Measurements from ENCODE around the gene BCAS4.
"Not testable (repeated sequence)": the region's sequence is repeated elsewhere in the genome, so short reads cannot be mapped to it uniquely, and the experiment has no call there.

The BCAS4 gene

DNA sequence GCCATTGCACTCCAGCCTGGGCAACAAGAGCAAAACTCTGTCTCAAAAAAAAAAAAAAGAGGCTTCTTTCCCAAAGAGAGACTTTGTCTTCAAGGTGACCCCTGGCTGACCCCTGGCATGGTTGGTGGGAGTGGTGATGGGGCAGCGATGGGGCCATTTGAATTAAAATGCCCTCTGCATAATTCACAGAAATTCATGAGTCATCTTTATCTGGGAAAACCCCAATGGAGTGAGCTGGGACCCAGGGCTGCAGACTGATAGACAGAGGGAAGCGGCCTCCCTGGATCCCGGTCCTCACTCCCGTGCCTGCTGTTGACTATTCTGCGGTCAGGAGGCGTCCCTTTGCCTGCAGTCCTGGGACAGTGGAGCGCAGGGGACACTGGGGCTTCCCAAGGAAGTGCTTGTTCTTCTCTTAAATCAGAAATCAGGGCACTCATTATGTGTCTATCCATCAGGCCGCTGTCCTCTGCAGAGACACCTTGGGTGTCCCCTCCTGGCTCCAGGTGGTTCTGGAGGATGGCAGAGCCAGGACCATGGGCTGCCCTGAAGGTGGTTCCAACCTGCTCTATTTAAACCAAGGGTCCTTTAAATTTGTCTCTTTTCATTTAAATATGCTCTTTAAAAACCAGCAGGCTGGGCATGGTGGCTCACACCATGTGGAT, 23.3 kb upstream of the BCAS4 start:
- DNase-seq (ENCODE audit: low read depth) = not testable (repeated sequence)

DNA sequence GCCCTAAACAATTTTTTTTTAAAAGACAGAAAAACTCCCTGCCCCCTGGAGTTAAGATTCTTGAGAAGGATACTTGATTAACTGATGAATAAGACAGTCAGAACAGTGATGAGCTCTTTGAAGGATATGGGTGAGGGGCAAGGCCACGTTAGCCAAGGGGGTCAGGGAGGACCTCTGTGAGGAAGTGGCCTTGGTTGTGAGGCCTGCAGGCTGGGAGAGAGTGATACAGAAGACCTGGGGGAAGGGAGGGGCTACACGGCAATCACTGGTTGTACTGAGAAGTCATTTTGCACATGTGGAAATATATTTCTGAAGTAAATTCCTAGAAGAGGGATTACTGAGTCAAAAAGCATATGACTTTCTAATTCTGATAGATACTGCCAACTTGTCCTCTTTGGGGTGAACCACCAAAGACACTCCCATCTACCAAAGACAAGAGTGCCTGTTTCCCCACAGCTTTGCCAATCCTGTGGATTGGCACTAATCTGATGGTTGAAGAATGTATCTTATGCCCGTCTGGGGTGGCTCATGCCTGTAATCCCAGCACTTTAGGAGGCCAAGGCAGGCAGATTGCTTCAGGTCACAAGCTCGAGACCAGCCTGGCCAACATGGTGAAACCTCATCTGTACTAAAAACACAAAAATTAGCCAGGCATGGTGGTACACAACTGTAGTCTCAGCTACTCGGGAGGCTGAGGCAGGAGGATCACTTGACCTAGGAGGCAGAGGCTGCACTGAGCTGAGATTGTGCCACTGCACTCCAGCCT, 22.3 kb upstream of the BCAS4 start:
- no peak for DNase-seq (ENCODE audit: low read depth)

DNA sequence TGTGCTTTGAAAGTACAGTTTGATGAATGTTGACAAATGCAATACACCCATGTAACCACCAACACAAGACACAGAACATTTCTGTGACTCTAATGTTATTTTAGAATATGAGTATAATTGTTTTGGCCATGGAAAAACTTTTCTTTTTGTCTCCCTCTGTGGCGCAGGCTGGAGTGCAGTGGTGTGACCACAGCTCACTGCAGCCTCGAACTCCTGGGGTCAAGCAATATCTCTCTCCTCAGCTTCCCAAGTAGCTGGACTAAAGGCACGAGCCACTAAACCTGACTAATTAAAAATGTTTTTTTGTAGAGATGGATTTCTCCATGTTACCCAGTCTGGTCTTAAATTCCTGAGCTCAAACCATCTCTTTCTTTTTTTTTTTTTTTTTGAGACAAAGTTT, 20.3 kb upstream of the BCAS4 start:
- no peak for DNase-seq (ENCODE audit: low read depth)

DNA sequence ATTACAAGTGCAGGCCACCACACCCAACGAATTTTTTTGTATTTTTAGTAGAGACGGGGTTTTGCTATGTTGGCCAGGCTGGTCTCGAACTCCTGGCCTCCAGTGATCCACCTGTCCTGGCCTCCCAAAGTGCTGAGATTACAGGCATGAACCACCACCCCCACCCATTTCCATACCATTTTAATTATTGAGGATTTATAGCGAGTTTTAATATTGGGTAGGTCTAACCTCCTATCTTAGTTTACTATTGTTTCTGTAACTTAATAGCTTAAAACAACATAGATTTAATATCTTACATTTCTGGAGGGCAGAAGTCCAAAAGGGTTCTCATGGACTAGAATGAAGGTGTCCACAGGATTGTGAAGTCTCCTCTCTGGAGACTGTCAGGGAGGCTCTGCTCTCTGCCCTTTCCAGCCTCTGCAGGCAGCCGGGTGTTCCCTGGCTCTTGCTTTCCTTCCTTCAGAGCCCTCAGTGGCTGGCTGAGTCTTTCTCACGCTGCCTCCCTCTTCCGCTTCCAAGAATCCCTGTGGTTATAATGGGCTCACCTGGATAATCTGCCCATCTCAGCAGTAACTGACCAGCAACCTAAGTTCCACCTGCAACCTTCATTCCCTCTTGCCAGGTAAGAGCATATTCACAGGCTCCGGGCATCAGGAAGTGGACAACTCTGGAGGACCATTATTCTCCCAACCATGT, 18.6 kb upstream of the BCAS4 start:
- DNase-seq (ENCODE audit: low read depth) = no peak

DNA sequence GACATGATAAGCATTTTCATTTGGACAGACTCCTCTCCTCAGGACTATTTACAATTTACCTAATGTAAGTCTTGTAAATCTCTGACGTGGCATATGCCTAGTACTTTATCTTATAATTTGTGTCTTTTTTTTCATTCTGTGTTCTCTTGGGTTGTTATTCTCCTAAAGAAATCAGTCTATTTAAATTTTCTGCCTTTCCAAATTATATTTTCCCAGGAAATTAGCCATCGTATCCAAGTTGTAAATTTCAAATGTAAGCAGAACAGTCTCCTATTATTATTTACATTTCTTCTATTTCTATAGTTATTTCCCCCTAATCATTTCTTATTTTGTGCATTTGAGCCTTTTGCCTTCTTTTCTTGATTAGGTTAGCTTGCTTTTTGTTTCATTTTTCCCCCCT, 17.5 kb upstream of the BCAS4 start:
- DNase-seq (ENCODE audit: low read depth) = no peak

DNA sequence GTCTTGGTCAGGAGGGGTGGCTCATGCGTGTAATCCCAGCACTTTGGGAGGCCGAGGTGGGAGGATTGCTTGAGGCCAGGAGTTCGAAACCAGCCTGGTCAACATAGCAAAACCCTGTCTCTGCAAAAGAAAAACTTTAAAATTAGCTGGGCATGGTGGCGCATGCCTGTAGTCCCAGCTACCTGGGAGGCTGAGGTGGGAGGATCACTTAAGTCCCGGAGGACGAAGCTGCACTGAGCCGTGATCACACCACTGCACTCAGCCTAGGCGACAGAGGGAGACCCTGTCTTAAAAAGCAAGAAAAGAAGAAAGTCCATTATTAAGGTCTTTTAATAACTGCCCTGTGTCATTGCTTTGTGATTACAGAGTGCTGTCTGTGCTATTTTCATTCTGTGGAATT, 15.9 kb upstream of the BCAS4 start:
- not testable (repeated sequence) for DNase-seq (ENCODE audit: low read depth)

DNA sequence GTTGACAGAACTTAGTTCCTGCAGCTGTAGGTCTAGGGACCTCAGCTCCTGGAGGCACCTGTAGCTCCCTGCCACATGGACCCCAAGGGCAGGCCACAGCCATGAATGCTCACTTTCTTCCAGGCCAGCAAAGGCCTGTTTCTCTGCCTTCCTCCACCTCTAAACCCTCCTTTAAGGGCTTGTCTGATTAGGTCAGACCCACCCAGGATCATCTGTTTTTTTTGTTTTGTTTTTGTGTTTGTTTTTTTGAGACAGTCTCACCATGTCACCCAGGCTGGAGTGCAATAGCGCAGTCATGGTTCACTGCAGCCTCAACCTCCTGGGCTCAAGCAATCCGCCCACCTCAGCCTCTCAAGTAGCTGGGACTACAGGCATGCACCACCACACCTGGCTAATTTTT, 11.5 kb upstream of the BCAS4 start:
- no peak for DNase-seq (ENCODE audit: low read depth)

DNA sequence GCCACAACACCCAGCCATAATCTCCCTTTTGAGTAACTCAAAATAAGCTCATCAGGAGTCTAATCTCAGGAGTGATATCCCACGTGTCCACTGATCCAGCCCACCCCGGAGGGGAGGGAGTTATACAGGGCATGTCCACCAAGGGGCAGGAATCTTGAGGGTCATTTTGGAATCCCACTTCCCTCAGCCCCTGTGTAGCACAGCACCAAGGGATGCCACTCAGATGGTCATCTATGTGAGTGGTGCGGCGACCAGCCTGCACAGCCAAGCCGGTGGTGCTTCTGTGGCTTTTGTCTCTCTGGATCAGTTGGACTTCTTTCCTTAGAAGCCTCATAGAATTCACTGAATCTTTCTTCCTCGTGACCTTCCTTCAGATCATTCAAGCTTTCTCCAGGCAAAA, 11.0 kb upstream of the BCAS4 start:
- no peak for DNase-seq (ENCODE audit: low read depth)

DNA sequence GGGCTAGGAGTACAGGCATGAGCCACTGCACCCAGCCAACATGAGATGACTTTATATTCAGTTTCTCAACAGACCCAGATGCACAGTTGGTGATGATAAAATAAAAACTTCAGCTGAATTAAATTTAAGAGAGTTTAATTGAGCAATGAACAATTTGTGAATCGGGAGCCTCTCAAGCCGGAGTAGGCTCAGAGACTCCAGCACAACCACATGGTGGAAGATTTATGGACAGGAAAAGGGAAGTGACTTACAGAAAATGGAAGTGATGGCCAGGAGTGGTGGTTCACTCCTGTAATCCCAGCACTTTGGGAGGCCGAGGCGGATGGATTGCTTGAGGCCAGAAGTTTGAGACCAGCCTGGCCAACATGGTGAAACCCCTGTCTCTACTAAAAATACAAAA, 10.4 kb upstream of the BCAS4 start:
- no peak for DNase-seq (ENCODE audit: low read depth)

DNA sequence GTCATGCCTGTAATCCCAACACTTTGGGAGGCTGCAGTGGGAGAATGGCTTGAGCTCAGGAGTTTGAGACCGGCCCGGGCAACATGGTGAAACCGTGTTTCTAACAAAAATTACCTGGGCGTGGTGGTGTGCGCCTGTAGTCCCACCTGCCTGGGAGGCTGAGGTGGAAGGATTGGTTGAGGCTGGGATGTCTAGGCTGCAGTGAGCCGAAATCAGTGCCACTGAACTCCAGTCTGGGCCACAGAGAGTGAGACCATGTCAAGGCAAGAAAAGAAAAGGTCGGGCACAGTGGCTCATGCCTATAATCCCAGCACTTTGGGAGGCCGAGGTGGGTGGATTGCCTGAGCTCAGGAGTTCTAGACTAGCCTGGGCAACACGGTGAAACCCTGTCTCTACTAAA, 8.2 kb upstream of the BCAS4 start:
- no peak for DNase-seq (ENCODE audit: low read depth)

DNA sequence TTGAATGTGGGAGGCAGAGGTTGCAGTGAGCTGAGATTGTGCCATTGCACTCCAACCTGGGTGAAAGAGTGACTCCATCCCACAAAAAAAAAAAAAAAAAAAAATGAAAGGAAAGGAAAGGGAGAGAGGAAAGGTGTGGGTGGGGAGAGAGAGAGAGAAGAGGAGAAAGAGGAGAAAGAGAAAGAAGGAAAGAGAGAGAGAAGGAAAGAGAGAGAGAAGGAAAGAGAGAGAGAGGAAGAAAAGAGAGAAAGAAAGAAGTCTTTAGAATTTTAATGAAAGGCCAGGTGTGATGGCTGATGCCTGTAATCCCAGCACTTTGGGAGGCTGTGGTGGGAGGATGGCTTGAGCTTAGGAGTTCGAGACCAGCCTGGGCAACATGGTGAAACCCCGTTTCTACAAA, 7.7 kb upstream of the BCAS4 start:
- DNase-seq (ENCODE audit: low read depth) = no peak

DNA sequence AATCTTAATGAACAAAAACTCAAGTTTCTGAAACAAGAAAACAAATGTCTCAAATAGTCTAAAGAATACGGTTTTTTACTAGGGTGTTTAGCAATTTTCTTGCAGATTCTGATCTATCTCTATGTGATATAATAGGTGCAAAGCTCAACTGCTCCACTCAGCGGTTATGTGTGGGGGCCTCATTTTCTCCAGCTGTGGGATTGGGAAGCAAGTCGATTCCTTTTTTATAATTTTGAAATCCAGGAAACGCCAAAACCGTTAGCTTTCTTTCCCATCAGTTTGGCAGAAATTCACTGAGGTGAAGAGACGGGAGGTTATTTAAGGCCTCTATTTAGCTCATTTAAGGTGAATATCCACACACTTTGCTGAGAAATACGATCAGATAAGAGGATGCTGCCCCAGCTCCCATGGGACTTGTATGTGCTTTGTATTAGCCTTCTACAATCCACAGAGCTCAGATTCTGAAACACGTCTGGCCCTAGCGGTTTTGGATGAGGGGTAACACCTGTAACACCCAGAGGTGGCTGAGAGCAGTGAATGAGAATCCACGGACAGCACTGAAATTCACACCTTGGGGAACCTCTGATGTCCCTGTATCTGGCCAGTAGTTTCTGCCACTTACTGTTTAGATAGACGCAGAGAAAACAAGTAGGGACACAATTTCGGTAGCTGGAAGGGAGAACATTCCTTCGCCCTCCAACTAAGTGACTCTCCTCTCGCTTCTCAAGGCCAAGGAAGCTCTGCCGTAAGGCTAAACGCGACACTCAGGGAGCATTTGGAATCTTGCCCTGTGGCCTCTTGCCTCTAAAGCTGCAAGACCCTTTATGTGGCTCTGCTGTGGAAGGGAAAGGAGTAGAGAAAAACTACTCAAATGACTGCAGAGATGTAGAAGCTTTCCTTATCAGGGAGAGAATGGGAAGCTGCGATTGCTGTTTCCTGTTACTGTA, 6.5 kb upstream of the BCAS4 start:
- DNase-seq (ENCODE audit: low read depth) = peak; percentile 71

DNA sequence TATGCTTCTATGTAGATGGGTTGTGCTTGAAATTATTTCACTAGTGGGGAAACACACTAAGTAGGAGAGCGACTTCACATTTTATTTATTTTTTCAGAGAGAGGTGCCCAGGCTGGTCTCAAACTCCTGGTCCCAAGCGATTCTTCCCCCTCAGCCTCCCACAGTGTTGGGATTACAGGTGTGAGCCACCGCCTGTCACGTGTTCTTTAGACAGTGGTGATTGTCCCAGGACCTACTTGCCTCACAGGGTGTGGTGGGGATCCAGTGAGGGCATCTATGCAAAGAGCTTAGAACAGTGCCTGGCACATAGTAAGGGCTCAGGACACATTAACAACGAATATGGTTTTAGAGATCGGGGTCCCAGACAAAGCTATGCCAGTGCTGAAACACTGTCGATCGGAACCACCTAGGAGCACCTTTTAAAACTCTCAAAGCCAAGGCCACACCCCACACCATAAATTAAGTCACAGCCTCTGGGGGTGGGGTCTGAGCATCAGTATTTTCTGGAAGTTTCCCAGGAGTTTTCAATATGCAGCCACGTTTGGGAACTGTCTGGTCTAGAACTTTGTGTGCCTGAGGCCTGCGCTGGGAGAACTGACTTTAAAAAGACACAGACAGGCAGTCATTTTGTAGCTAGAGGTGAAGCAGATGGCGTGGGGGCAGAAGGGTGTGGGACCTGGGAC, 4.8 kb upstream of the BCAS4 start:
- no peak for DNase-seq (ENCODE audit: low read depth)

DNA sequence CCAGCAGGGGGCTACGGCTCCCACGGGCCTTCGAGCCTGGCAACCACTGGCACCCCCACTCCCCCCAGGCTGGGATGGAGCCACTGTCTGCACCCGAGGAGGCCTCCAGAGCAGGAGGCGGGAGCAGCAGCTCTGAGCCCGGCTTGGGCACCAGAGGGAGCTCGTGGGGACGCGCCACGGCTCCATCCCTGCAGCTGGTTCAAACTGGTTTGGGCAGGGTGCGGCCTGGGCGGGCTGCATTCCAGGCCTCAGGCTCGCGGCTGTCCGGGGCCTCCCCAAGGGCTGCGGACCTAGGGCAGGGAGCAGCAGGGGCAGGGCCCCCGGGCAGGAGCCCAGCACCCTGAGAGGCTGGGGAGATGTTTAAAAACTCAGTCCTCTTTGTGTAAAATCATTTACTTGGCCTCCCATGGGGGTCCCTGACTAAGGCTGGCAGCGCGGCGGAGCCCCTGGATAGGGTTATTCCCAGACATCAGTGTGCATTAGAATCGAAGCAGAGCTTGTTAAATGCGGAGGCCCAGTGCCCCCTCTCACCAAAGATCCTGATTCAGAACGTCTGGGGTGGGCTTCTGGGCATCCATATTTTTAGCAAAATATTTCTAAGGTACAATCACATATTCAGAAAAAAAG, 4.1 kb upstream of the BCAS4 start:
- DNase-seq (ENCODE audit: low read depth) = peak; percentile 75

DNA sequence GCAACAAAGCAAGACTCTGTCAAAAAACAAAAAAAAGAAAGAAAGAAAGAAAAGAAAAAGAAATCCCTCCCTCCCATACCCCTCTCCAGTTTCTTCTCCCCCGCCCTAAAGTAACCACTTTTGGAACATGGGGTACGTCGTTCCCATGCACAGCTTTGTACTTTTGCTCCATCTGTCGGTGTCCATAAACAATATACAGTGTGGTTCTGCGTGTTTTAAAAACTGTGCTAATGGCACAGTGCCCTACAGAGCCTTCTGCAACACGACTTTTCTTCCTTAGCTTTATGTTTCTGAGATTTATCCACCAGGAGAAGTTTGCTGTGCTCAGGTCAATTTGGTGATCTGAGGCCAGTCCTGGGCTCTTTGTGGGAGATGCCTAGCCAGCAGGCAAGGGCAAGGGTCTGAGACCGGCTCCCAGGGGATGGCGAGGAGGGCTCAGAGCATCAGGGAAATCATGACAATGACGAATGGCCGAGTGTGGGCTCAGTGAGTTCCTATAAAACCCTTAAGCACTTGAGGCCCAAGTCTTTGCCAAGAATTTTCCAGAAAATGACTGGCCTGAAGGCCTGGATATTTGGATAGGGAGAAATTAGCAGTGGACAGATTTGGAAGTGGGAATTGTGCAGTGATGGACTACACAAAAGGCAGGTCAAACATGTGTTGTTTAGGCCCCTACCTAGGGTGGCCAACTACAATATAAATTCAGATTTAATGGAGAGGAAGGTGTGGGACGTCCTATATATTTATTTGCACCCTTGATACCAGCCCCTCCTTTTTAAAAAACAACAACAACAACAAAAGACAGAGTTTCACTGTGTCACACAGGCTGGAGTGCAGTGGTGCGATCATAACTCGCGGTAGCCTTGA, 1.9 kb upstream of the BCAS4 start:
- DNase-seq (ENCODE audit: low read depth) = no peak

DNA sequence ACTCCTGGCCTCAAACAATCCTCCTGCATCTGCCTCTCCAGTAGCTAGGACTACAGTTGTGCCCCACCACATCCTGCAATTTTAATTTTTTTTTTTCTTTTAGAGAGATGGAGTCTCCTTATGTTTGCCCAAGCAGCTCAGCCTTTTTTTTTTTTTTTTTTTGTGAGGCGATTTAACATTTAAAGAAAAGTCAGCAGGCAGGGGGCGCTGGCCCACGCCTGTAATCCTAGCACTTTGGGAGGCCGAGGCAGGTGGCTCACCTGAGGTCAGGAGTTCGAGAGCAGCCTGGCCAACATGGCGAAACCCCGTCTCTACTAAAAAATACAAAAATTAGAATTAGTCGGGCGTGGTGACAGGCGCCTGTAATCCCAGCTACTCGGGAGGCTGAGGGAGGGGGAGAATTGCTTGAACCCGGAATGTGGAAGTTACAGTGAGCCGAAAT, 1.3 kb upstream of the BCAS4 start:
- not testable (repeated sequence) for DNase-seq (ENCODE audit: low read depth)

DNA sequence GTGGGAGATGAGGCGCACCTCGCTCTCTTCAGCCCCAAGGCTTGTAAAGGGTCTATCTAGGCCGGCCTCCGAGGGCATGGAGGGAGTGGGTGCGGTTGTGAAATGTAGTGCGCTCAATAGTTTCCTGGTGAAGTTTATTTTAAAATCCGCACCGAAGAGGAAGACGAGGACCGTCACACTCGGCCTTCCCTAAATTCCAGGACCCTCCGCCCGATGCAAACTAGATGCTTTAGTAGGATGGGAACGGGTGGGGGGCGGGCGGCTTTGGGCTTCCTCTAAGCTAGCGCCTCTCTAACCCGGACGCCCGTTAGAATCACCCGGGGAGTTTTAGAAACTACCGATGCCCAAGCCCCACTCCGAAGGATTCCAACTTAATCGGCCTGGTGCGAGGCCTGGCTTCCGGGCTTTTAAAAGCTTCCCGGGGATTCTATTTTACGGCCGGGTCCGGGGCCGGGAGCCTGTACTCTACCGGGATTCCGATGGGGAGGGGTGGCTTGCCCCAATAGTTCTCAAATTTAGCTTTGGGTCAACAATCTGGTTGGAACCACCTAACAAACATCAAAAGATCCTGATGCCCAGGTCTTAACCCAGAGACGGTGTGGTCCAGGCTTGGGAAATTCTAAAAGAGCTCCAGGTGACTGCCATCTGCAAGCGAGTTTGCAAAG, 548 bp upstream of the BCAS4 start:
- DNase-seq (ENCODE audit: low read depth) = no peak

DNA sequence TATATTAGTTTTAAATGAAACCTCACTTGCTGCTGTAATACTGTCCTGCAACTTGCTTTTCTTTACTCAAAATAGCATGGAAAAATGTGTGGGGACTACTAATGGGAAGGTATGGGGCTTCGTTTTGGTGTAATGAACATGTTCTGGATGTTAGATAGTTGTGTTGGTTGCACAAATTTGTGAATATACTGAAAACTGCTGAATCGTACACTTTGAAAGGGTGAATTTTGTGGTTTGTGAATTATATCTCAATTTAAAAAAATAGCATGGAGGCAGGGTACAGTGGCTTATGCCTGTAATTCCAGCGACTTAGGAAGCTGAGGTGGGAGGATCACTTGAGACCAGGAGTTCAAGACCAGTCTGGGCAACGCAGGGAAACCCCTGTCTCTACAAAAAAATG, 2.3 kb downstream of the BCAS4 start:
- DNase-seq (ENCODE audit: low read depth) = no peak

DNA sequence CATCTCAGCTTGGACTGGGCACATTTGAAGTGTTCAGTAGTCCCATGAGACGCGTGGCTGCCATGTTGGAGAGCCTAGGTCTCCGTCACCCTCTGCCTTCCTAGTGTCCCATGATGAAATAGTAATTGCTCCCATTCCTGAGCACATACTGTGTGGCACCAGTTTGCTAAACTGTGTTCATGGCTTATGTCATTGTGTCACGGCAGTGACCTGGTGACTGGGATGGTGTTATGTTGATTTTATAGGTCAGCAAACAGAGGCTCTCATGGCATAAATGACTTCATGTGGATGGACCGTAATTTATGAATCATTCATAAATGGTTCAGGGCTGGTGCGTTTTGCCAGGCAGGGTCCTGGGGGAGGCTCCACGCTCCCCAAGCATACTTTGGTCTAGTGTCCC, 3.8 kb downstream of the BCAS4 start:
- no peak for DNase-seq (ENCODE audit: low read depth)
